Right renal pelvis (tissue), 4 donors: Measurements from ENCODE around the gene GRID1. TPM values are rescaled to one million over a fixed set of nuclear protein-coding genes. Genes with fewer than 3 reads are reported as not detected.

ENCODE experiments used
- DNase-seq, 4 donors: peaks; one replicate each; pipeline ENCODE4 v3.0.0-alpha.2; 2013; ENCODE audit warnings: low read depth in 4 of 4, low spot score in 3 of 4, missing footprints in 1 of 4
- polyA plus RNA-seq, 4 donors: library from polyadenylated mRNA; unstranded; fragments of 120-200 nt; gene quantifications; one replicate each; pipeline ENCODE4 v1.2.1, GENCODE V29; 2013; ENCODE audit not compliant: insufficient read length in 4 of 4

The GRID1 gene
- polyA plus RNA-seq, 4 donors, result 1.5 to 2.3 (median 2.1) TPM

DNA sequence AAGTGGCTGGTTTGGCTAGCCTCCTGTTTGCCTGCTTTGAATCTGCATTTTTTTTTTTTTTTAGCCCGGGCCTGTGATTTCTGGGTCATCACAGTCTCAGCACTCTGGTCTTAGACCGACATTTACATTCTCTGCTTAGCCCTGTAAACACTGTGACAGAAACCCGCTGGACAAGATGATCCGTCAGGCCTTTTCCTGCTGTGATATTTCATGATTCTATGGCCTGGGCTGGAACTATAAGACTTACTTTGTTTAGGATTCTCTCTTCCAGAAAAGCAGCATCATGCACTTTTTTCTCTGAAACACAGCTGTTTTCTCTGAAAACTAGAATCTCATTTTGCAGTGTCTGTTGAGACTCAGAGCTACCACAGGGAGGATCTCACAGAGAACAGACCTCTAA is 705.5 kb downstream of the GRID1 start:
- no peak for DNase-seq

DNA sequence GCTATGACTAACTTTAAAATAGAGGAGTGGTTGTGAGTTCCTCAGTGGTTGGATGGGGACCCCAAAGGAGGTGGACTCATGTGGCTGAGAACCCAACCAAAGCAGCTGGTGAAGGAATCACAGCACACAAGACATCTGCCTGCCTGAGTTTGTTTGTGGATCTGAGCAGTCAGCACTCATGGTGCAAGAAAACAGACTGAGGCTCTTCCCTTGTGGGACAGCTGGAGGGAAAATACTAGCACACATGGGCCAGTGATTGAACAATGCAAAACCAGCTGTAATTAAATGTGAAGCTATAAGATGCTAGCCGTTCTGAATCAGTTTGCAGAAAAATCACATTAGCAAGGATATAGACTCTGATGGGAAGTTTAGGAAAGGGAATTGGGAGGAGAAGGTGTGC is 707.3 kb downstream of the GRID1 start:
- DNase-seq, result no peak

DNA sequence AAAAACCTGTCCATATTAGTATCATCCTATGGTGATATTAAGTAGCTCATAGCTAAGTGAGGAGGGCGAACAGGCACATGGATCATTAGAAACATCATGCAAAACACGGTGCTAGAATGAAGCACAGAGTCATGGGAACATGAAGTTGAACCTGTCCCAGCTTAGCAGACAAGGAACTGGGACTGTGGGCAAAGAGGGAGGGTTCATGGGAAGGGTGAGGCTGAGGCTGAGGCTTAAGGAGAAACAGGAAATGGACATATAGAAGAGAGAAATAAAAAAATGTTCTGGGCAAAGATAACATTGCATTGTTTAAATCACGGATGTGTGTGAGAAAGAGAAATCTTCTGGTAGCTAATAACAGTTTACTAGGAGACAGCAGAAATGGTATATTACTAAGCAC is 708.1 kb downstream of the GRID1 start:
- DNase-seq, result no peak

DNA sequence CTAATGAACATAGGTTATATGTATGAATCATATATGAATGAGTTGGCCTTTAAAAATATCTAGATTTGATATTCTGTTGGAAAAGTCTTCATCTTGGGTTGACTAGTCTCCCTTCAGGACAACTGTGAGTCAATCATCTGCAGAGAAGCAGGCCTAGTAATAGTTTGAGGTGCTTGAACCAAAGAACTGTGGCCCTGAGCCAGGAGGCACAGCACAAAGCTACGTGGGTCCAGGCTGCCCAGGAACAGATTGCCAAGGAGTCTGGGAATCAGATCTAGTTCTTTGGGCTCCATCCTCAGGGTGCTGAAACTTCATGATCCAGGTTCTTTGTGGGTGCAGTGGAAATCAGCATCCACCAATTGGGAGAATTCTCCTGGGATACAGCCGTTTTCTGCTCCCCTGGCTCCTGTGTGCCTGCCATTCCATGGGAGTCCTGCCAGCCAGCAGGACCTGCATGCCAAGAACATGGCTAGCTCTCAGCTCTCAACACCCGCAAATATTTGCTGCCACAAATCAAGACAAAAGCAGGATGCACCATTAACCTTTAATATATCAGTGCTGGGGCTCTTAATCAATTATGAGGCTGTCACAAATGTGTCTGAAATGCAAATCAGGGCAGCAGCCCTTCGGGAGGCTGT is 709.0 kb downstream of the GRID1 start:
- no peak for DNase-seq

DNA sequence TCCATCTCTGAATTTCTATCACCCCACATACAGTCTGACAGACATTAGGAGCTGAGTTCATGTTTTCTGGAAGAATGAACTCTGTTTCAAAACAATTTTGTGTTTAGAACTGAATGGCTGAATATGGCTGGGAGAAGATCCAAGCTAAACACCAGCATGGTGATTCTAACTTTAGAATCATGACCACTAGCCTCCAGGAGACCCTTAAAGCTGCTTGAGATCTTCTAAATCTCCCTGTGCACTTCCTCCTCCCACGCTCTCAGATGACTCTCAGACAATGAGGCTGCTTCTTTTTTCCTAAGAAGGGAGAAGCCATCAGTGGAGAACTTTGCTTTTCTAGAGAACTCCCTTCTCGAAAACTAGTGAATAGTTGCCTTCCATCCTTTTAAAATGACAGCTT is 711.2 kb downstream of the GRID1 start:
- DNase-seq, result no peak

DNA sequence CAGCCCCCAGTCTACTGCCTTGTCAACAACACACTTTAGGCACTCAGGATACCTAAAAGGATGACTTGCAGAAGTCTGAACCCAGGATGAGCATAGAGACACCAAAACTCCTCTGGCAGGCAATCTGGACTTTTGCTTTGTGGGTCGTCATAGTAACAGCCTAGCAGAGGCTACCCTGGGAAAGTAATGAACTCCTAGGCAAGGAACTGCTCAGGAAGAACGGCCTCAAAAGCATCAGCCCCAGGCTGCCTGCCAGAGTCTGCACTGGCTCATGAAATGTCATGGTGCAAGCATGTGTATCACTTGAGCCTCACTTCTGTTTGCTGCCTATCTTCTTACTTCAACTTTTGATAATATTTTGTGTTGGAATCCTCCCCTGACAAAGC is 715.1 kb downstream of the GRID1 start:
- no peak for DNase-seq

DNA sequence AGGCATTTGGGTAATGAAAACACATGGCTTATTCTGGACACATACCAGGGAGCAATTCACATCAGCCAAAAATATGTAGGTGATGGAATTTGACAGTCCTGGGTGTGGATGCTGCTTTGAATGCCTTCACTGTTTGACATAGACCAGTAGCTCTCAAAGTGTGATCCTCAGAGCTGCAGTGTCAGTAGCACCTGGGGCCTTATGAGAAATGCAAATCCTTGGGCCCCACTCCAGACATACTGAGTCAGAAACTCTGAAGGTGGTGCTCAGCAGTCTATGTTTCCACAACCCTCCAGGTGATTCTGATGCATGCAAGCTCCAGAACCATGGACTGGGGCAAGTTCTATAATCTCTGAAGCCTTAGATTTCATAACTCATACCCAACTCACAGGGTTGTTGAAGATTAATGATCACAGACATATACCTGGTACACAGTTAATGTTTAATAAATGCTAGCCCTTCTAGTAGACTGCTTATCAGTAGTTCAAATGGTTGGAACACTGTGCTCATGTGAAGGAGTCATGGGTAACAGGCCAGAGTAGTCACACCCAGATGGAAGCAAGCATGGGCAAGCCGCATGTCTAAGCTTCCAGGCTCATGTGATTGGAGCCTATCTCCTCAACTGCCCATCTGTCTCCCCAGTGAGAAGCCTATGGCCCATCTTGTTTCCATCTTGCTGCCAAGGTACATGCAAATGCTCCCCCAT is 715.7 kb downstream of the GRID1 start:
- DNase-seq, result no peak

DNA sequence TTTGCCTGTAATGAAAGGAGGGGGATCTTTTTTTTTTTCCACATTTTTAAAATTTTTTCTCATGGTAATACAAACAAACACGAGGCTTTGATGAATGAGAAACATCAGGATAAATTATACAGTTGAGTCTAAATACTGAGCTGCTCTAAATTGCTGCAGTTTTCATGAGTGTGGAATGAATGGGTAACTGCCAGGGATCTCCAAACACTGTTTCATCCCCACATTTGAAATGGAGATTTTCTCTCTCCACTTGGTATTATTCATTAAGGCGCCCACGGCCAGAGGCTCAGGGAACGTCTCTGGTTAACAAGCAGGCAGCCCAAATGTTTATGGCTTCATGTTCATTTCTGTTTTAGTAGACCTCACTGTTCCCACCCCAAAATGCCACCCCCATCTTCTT is 717.1 kb downstream of the GRID1 start:
- DNase-seq, result no peak

DNA sequence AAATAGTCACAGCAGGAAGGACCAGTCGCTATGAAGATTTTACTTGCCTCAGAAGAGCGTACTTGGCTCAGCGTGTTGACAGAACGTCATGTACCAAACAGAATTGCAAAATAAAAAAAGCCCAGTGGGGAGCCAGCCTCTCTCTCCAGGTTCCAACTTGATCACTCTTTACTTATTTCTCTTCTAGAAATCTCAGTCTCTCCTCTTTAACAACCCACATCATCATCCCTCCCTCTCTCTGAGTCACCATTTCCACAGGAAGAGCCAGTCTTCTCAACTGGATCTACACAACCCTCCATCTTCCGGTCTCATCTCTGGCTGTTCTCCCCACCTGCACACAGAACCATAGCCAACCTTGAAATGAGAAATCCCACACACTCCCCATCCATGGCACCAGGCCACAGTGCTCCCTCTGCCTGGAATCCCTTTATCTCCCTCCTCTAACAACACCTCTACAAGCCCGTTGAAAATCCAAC is 718.3 kb downstream of the GRID1 start:
- no peak for DNase-seq

DNA sequence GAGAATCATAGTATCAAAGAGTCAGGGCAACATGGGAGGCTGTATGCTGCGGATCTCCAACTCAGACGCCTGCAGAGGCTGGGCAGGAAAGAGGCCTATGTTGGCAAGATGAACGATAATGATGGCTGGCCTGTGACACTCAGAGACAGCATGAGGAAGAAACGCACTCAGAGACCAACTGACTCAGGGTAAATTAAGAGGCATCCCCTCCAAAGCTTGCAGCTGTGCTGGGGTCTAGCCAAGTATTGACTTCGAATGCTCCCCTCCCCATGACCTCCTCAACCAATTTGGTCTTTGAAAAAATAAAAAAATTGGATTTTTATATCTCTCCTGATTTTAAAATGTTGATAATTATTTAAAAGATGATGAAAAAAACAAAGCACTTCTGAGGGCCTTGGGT is 718.9 kb downstream of the GRID1 start:
- DNase-seq, result no peak

DNA sequence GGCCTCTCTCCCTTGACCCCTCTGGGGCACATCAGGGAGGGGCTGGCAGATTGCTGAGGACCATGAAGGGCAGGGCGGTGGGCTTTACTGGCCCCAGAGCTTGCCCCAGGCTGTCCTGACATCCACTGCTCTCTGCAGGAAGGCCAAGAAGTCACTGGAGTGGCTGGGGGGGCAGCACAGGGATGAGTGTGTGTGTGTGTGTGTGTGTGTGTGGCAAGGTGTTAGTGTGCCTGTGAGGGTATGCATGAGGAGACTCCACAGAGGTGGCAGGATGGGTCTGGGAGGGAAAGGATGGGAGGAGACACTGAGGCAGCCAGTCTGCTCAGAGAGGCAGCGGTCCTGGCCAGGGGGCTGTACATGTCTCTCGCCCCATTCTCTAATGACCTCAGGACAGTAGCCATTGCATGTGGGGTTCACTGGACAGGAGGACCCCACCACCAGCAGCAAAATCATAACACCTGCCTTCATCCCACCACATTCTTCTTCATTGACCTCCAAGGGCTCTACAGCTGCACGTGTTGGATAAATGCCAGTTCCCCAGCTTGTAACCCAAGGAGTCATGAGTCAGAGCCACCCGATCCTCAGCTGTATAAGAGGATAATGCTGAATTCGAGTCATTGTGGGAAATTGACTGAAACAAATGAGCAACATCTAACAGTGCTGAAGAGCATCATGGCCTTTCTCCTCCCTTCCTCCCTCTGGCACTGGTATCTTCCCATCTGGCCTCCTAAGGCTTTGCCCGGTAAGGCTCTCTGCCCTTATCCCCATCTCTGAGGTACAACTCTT is 720.5 kb downstream of the GRID1 start:
- no peak for DNase-seq

DNA sequence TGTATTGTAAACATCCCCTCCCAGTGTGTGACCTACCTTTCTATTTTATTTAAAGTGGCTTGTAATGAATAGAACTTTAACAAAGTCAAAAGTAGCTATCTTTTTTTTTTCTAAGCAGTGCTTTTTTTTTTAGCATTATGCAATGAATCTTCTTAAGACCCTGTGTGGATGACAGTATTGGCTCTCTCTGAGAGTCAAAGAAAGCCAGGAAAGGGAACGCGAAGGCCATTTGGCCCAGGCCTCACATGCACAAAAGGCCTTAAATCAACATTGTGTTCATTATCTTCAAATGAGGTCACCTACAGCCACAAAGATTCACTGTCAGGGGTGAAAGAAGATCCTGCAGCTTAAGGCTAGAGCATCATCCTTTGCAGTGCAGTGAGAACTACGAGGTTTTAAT is 721.5 kb downstream of the GRID1 start:
- no peak for DNase-seq

DNA sequence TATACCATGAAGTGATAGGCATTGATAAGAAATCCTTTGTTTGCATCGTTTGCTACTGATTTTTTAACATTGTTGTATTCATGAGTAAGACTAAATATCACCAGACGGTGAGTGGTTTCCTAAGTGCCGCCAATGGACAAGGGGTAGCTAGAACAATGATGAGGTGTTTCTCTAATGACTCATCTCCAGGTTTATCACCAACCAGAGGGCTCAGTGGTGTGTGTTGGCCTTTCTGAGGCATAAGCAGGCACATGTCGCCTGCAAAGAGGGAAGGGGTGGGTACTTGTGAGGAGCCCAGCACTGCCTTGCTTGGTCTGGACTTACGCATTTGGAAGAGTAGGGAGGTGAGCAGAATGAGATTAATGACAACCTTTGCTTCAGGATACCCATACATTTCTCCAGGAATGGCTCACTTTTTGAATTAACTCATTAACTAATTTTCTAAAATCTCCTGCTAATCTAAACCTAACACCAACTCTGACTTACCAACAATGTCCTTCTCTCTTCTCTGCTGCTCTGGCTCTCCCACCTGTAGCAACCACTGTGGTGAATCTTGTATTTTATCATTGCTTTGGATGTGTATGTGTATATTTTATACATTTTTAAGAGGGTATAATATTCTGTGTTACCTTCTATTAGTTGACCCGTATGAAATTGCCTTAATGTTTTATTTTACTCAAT is 722.6 kb downstream of the GRID1 start:
- no peak for DNase-seq

DNA sequence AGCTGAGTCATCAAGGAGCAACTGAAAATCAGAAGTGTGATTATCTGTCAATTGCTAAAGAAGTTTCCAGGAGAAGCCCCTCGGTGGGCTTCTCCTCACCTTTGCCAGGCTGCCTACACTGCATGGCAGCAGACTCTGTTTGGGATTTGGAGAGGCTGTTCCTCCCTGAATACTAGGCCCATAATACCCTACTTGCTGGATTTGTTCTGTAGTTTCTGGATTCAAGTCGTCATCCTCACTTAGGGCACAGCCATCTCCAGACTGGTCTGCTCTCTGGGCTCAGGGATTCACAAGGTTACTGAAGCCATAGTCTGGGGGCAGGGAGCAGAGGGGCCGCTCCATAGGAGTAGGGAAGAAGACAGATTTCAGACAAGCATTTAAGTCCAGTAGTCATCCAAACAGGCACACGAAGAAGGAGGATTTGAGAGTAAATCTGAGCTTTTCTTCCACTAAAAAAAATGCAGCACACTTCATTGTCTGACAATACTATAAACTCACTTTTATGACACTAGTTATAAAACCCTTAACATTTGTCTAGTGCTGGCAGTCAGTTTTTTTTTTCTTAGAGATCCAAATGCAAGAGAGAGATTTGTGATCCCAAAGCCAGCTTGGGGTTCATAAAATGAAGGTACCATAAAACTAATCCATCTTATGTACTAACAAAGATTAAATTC is 723.3 kb downstream of the GRID1 start:
- DNase-seq, result no peak

DNA sequence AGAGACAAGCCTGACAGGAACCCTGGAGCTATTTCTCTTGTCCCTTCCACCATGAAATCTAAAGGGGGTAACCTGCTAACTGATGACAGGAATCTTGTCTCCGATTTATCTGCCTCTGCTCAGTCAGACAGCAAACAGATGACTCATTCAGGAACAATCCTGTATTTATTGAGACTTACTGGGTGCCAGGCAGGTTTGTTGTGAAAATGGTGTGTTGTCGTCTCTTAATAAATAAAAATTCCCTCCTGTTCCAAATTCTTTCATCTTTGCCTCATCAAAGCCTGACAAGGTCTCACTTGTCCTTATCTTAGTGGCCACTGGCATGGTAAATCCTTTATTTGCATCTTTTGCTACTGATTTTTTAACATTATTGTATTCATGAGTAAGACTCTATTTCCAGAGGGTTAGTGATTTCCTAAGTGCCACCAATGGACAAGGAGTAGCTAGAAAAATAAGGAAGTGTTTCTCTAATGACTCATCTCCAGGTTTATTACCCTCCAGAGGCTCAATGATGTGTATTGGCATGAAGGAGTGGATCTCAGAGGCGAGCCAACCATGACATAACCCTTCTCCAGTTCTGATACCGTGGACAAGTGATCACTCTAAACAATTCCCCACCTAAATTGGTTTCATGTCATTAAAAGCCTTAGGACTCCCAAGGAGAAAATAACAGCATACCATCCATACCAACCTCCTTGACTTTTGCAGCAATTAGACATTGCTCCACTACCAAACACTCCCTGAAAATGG is 724.0 kb downstream of the GRID1 start:
- DNase-seq, result no peak

DNA sequence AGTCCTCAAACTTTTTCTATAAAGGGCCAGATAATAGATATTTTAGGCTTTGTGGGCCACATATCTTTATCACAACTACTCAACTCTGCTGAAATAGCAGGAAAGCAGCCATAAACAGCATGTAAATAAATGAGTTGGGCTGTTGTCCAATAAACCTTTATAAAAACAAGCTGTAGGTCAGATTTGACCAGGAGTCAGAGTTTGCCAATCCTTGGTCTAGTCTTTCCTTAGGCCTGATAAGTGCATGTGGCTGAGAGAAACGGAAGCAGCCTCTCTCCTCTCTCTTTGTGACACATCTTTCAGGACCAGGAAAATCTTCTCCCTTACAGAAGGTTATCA is 724.5 kb downstream of the GRID1 start:
- no peak for DNase-seq

DNA sequence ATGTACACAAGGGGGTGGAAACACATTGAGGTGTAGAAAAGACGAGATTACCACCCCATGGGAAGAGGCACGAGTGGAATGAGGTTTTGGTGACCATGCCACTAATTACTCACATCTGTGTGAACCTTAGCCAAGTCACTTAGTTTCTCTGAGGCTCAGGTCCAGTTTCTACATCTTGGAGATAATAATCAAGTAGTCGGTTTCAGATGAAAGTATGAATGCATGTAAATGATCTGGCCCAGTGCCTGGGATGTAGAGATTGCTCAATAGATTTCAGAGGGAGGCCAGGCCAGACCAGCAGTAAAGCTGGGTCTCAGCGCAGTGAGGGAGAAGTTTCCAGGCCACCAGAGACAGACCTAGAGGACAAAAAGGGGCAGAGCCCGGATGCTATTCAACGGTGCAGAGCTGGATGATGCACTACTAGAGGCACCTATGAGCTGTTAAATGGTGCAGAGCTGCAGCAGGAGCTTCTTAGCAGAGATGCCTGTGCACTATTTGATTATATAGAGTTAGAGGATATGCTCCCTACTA is 725.1 kb downstream of the GRID1 start:
- no peak for DNase-seq

DNA sequence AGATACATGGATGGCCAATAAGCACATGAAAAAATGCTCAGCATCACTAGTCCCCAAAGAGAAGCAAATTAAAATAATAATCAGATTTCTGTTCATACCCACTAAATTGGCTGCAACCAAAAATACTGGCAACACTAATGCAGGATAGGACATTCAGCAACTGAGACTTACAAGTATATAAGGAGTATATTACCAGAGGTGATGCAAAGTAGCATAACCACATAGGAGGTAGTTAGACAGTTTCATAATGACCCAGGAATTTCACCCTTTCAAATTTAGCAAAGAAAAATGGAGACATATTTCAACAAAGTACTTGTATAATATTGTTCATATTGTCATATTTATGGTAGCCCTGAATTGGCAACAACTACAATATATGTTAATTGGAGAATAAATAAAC is 727.8 kb downstream of the GRID1 start:
- no peak for DNase-seq

DNA sequence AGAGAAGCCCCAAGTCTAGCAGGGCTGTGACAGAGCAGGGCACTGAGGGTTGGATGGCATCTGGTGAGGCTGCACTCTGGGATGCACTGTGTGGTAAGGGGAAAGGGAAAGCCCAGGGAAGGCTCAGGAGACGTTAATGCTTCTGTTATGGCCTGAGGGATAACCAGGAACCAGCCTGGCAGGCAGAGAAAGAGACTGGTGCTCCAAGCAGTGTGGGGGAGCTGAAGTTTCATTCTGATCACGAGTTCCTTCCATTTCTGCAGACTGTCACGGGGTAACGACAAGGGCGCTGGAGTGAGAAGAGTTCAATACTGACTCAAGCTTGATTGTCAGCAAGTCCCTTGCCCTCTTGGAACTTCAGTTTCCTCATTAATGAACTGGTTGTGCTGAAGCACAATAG is 730.9 kb downstream of the GRID1 start:
- DNase-seq, result no peak

DNA sequence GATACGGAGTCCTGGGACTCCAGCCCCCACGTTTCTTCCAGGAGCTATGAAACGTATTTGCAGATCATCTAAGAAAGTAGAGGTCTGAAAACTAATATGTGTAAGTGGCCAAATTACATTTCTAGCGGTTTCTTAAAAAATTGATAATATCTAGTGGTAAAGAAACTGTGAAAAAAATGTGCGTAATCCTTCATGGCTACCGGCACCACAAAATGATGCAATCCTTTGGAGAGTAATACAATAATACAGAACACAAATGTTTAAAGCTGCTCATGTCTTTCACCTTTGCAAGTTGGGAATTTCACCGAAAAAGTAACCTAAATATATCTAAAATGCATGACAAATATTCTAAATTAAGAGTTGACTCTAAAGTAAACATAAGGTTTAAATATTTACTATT is 742.1 kb downstream of the GRID1 start:
- no peak for DNase-seq
